Cerebellar cortex (tissue), 1 donor: Measurements from ENCODE around the gene MYL5.
A peak's percentile ranks its signal among the peaks of the same experiment; 100 is the strongest.
"Not testable (repeated sequence)": the region's sequence is repeated elsewhere in the genome, so short reads cannot be mapped to it uniquely, and the experiment has no call there.

Source experiments
- DNase-seq: peaks from one replicate; pipeline ENCODE4 v3.0.0-alpha.2; 2015; ENCODE audit warnings: low spot score

Gene MYL5

GRCh38 chr4:635851-636627, 38.3 kb upstream of the MYL5 start:
- no peak for DNase-seq

- no peak for DNase-seq
Measured at GRCh38 chr4:636628-637159, 37.6 kb upstream of the MYL5 start.

GRCh38 chr4:637536-638280, 36.6 kb upstream of the MYL5 start:
- DNase-seq, result peak; percentile 79

- DNase-seq, result not testable (repeated sequence)
Measured at GRCh38 chr4:642366-642765, 32.0 kb upstream of the MYL5 start.

GRCh38 chr4:646460-646859, 27.9 kb upstream of the MYL5 start:
- DNase-seq, result no peak

- no peak for DNase-seq
Measured at GRCh38 chr4:647481-647880, 26.9 kb upstream of the MYL5 start.

- no peak for DNase-seq
Measured at GRCh38 chr4:648579-649292, 25.6 kb upstream of the MYL5 start.

- DNase-seq, result no peak
Measured at GRCh38 chr4:649293-649625, 25.1 kb upstream of the MYL5 start.

GRCh38 chr4:649751-650310, 24.5 kb upstream of the MYL5 start:
- DNase-seq, result no peak

- no peak for DNase-seq
Measured at GRCh38 chr4:650461-650860, 23.9 kb upstream of the MYL5 start.

GRCh38 chr4:650951-651883, 23.1 kb upstream of the MYL5 start:
- no peak for DNase-seq

GRCh38 chr4:651884-652642, 22.3 kb upstream of the MYL5 start:
- no peak for DNase-seq

GRCh38 chr4:653080-653821, 21.1 kb upstream of the MYL5 start:
- no peak for DNase-seq

GRCh38 chr4:653831-654502, 20.4 kb upstream of the MYL5 start:
- DNase-seq, result no peak

GRCh38 chr4:654503-654845, 19.9 kb upstream of the MYL5 start:
- DNase-seq, result no peak

- no peak for DNase-seq
Measured at GRCh38 chr4:654871-655463, 19.4 kb upstream of the MYL5 start.

- DNase-seq, result no peak
Measured at GRCh38 chr4:655464-656151, 18.7 kb upstream of the MYL5 start.
